Measurements from ENCODE around the gene TADA2A. TPM values are rescaled to one million over a fixed set of nuclear protein-coding genes. Genes with fewer than 3 reads are reported as not detected.

The TADA2A gene
- polyA plus RNA-seq, 4 donors: 14.2 to 28.9 (median 26.3) TPM

DNA sequence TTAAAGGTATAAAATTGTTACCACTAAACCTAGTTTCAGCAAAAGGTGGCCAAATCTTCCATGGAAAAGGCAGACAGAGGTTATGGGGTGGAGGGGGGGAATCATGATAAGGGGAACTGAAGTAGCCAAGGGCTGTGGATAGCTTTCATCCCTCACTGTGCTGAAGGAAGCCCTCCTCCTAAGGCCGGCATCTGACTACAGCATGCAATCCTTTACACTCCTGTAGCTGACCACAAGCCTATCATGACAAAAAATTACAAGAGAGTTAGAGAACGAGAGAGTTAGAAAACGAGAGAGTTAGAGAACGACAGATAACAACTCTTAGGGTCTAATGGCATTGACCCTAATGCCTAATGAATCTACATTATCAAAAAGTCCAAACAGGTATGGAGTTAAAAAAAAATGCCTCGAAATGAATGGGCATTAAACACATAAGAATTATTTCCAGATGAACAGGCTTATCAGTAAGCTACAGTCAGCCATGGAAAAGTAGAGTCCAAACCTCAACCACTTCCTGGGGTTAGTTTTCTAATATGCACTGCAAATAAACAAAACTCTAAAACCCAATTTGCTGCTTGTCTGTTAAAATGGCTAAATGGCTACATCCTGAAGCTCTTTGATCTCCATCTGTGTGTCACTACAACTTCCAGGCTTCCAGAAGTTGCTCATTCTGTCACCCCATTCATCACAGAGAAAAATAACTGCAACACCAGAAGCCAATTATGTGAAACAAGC, 112.7 kb downstream of the TADA2A start:
- DNase-seq (ENCODE audit: low read depth in 4 of 4, low spot score in 3 of 4): no peak

GRCh38 chr17:37520174-37520573, 113.5 kb downstream of the TADA2A start:
- no peak for DNase-seq (ENCODE audit: low read depth in 4 of 4, low spot score in 3 of 4)

- DNase-seq (ENCODE audit: low read depth in 4 of 4, low spot score in 3 of 4): no peak
Observed at GRCh38 chr17:37521821-37522220, 115.1 kb downstream of the TADA2A start.

DNA sequence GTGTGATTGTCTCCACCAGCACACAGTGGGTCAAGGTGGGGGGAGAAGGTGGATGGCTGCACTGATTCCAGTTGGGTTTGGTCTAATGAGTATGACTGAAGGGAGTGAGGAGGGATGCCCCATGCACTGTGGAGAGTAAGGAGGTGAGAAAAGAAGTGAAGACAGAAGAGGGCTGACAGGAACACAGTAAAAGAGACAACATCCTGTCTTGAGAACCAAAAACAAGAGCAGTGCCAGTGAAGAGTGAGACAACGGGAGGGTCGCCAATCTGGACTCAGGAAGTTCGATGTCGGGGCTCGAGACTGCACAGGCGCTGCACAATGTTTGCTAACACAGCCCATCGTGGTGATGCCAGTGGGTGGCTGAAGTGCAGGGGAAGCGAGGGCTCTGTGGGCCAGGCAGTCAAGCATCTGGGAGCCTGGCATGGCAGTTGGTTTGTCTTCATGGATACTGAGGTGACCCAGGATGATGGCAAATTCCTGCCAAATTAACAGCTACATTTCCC, 117.1 kb downstream of the TADA2A start:
- DNase-seq (ENCODE audit: low read depth in 4 of 4, low spot score in 3 of 4): no peak

DNA sequence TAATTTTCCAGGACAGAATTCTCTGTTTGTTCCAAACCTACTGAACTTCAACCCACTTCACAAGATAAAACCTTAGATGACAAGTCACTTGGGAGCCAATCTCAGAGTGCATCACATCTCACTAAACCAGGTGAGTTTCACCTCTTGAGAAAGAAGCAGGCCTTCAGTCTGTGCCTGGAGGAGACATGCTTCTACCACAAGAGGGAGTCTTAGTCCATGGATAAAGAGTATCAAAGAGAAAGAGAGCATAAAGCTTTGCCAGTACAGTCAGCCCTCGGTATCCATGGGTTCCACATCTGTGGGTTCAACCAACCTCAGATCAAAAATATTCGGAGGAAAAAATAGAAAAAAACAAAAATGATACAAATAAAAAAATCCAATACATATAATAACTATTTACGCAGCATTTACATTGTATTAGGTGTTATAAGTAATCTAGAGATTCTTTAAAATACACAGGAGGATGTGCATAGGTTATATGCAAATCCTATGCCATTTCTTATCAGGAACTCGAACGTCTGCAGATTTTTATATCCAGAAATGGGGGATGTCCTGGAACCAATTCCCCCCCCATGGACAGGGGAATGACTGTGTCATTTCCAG, 120.7 kb downstream of the TADA2A start:
- DNase-seq (ENCODE audit: low read depth in 4 of 4, low spot score in 3 of 4): peak; percentile 14 to 36 (median 24)

Other genes with a start within 250 kb of the TADA2A start
- under 1 TPM in 2 of 4 donors, not detected in 2; 0.06 to 0.11 TPM for gene C17orf78, start 30.9 kb upstream of the TADA2A start, polyA plus RNA-seq (ENCODE audit: insufficient read length in 4 of 4)
- gene ACACA, start 50 bp upstream of the TADA2A start, polyA plus RNA-seq (ENCODE audit: insufficient read length in 4 of 4): 10 to 100 TPM; 38.8 to 48.6 (median 43.3) TPM
- 10 to 100 TPM; 14.8 to 17.2 (median 15.8) TPM for gene DUSP14, start 83.0 kb downstream of the TADA2A start, polyA plus RNA-seq (ENCODE audit: insufficient read length in 4 of 4)
- 10 to 100 TPM; 36.8 to 42.3 (median 40.8) TPM for gene SYNRG, start 202.5 kb downstream of the TADA2A start, polyA plus RNA-seq (ENCODE audit: insufficient read length in 4 of 4)
- gene DDX52, start 236.6 kb downstream of the TADA2A start, polyA plus RNA-seq (ENCODE audit: insufficient read length in 4 of 4): 10 to 100 TPM; 35.2 to 48.3 (median 42.9) TPM

Data from right renal pelvis (tissue), 4 donors.